ENCODE results near the gene TMEFF1. TPM values are rescaled to one million over a fixed set of nuclear protein-coding genes. Genes with fewer than 3 reads are reported as not detected.

TMEFF1 gene
- total and polyA plus RNA-seq, 2 of the 8 experiments (the other 6 are each of a cell fraction or from before 2014, with no cell fraction given): 13.5 to 68.2 TPM

DNA sequence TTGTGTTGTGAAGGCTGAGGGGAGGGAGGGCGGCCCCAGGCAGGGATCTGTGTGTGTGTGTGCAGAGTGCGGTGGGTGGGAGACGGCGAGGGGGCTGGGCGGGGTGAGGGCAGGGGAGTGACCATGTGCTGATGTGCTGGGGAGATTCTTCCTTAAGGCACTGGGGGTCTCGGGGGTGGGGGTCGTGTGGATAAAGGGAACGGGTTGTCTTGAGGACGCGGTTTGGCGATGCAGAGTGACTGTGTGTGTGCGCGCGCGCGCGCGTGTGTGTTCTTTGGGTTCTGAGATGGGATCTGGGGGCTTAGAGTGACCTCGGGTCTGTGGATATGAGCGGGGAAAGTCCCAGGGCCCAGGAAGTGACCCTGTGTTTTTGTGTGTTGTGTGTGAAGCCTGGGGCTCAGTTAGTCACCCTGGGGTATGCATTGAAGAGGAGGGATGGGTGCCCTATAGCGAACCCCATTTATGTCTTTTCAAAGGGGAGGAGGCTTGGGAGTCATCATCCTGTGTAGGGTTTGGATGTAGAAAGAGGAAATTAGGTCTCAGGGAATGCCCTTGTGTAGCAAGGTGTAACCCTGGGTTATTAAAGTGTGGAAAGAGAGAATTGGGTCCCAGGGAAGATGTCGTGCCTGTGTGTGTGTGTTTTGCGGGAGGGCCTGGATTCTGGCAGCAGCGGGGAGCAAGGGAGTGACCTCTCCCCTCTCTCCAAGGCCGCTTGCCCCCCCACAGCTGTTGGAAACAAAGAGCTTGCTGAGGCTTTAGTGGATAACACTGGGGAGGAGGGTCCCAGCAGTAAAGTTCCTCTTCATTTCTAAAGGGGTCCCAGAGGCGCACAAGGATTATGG, 1.4 kb downstream of the TMEFF1 start:
- Histone ChIP-seq H2BK120ac (replicated peaks; ENCODE audit: low read depth, low read length) (peak overlapping the region; percentile 44), H4K91ac (replicated peaks; ENCODE audit: insufficient read length, low read length) (peak overlapping the region; percentile 44), H2AK5ac (ENCODE audit: low read depth, low read length) (no peak overlapping the region), H3K79me2 (ENCODE audit: control insufficient read depth in 1 of 2, insufficient read depth in 2 of 2, low read length in 2 of 2) (peaks cover 42 to 68% of the 10 kb centered on the region in 2 experiments), H4K20me1 (replicated peaks in 1 of 2; ENCODE audit: control insufficient read depth in 1 of 2, insufficient read depth in 2 of 2, low read length in 2 of 2) (peaks cover 11 to 16% of the 10 kb centered on the region in 2 experiments), H3K27ac (ENCODE audit: low read depth, low read length) (peak overlapping the region; percentile 85; the same call in 1 of the 2 replicates), H3K9ac (replicated peaks in 1 of 4; ENCODE audit: extremely low read depth in 1 of 4, low read depth in 3 of 4, low read length in 3 of 4) (peak overlapping the region; percentile 81 to 99 (median 90)), H2BK20ac (ENCODE audit: low read length) (no peak overlapping the region), H3K56ac (replicated peaks; ENCODE audit: insufficient read length, low read depth, low read length) (no peak overlapping the region), H3K9me3 (ENCODE audit: insufficient read depth in 2 of 2, low read depth in 1 of 2, low read length in 1 of 2) (no peaks in the 10 kb centered on the region), H3K4me2 (ENCODE audit: insufficient read depth in 1 of 2, low read depth in 2 of 2, low read length in 2 of 2) (peak overlapping the region; percentile 79 to 100), H3K14ac (ENCODE audit: insufficient read length) (no peak overlapping the region), H3K23ac (ENCODE audit: insufficient read length) (no peak overlapping the region), H2BK12ac (ENCODE audit: low read depth, low read length) (0 out of 2 replicates have a peak overlapping the region, but pooled peaks have one; percentile 50), H2BK5ac (ENCODE audit: low read depth, low read length) (peak overlapping the region; percentile 63; the same call in 1 of the 2 replicates), H3K18ac (ENCODE audit: extremely low read depth, low read length) (peak overlapping the region; percentile 83), H3K36me3 (ENCODE audit: control insufficient read depth in 2 of 4, insufficient read depth in 4 of 4, low read length in 3 of 4) (peaks cover 0 to 3% (median 0%) of the 10 kb centered on the region in 4 experiments; a peak in 1 of 8 replicates), H3K4ac (replicated peaks; ENCODE audit: insufficient read length, low read depth, low read length) (no peak overlapping the region), H4K5ac (ENCODE audit: insufficient read length, low read depth, low read length) (peak overlapping the region; percentile 56), H4K8ac (ENCODE audit: extremely low read depth, insufficient read depth, low read length) (peak overlapping the region; percentile 98), H3K4me1 (replicated peaks in 1 of 4; ENCODE audit: control insufficient read depth in 3 of 4, insufficient read depth in 4 of 4, low read length in 3 of 4) (peaks cover 0 to 14% (median 6%) of the 10 kb centered on the region in 4 experiments; a peak in 5 of 7 replicates), H3K79me1 (ENCODE audit: low read depth, low read length) (peaks cover 7% of the 10 kb centered on the region), H3K27me3 (replicated peaks in 1 of 4; ENCODE audit: control insufficient read depth in 3 of 4, extremely low read depth in 1 of 4, insufficient read depth in 3 of 4, low read length in 3 of 4) (no peaks in the 10 kb centered on the region), H2BK15ac (ENCODE audit: low read length) (no peak overlapping the region), H3K4me3 (ENCODE audit: extremely low read depth in 1 of 4, insufficient read depth in 2 of 4, low read depth in 3 of 4, low read length in 4 of 4) (peak overlapping the region; percentile 79 to 98 (median 83)), H2AFZ (ENCODE audit: low read length) (no peak overlapping the region), H3K23me2 (ENCODE audit: low read depth, low read length) (peaks cover 13% of the 10 kb centered on the region; the same call in 1 of the 2 replicates)
- CTCF ChIA-PET (ENCODE audit: partially characterized antibody): interaction anchor here (1.4 to 2.7 kb wide), 2 partner anchors 22 to 29 kb away, joined by 4 to 7 read pairs; no protein-coding TSS in a partner anchor
- POLR2A ChIA-PET (ENCODE audit: partially characterized antibody): interaction anchor here (1.7 to 2.2 kb wide), 3 partner anchors 16 to 47 kb away, joined by 4 to 5 read pairs (median 4); partner anchors contain the start of gene MSANTD3
- TF ChIP-seq BACH1 (IDR thresholded peaks at IDR 0.05; ENCODE audit: low read length): no peak
- no peak for TF ChIP-seq GTF2F1 (IDR thresholded peaks at IDR 0.05; ENCODE audit: borderline replicate concordance, low read depth, low read length)
- TF ChIP-seq, protein P1, sequence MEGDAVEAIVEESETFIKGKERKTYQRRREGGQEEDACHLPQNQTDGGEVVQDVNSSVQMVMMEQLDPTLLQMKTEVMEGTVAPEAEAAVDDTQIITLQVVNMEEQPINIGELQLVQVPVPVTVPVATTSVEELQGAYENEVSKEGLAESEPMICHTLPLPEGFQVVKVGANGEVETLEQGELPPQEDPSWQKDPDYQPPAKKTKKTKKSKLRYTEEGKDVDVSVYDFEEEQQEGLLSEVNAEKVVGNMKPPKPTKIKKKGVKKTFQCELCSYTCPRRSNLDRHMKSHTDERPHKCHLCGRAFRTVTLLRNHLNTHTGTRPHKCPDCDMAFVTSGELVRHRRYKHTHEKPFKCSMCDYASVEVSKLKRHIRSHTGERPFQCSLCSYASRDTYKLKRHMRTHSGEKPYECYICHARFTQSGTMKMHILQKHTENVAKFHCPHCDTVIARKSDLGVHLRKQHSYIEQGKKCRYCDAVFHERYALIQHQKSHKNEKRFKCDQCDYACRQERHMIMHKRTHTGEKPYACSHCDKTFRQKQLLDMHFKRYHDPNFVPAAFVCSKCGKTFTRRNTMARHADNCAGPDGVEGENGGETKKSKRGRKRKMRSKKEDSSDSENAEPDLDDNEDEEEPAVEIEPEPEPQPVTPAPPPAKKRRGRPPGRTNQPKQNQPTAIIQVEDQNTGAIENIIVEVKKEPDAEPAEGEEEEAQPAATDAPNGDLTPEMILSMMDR (IDR thresholded peaks at IDR 0.05; ENCODE audit: control extremely low read depth in 1 of 3, insufficient read depth in 1 of 3, low read depth in 1 of 3, low read length in 3 of 3): no peak
- 0 out of 2 replicates have a peak, but pooled peaks have one; percentile 22 for TF ChIP-seq TAF1 (IDR thresholded peaks at IDR 0.05; ENCODE audit: low read depth, low read length)
- no peak for TF ChIP-seq SIX5 (IDR thresholded peaks at IDR 0.05; ENCODE audit: low read depth, low read length)
- FAIRE-seq (no peak), DNase-seq (ENCODE audit: low read depth in 1 of 2, low spot score in 2 of 2) (peak in 1 of 2 experiments; percentile 63)
- 3% methylated on average over 9 of the region's 26 CpGs; no CpG with 5 or more reads in 1 of the 2 experiments for WGBS, 2 experiments (ENCODE audit: extremely low coverage in 1 of 2, insufficient coverage in 1 of 2, insufficient read length in 1 of 2, insufficient replicate concordance in 2 of 2, low coverage in 1 of 2, low lambda C conversion rate in 2 of 2, missing lambda C conversion rate in 1 of 2)
